HT-29 (cell line): Measurements from ENCODE around the gene DIS3L2. TPM values are rescaled to one million over a fixed set of nuclear protein-coding genes. Genes with fewer than 3 reads are reported as not detected.
"Not testable (repeated sequence)": the region's sequence is repeated elsewhere in the genome, so short reads cannot be mapped to it uniquely, and the experiment has no call there.

ENCODE experiments used
- DNase-seq: peaks from one replicate; pipeline ENCODE4 v3.0.0-alpha.2; 2015; ENCODE audit warnings: low spot score
- small RNA-seq: library from RNA; depleted of rRNA; stranded (forward); fragments of <200 nt; gene quantifications from one replicate; pipeline ENCODE3, GENCODE V24; 2014
- total RNA-seq: library from RNA; depleted of rRNA; stranded (reverse); fragments of >200 nt; shearing (Covaris generic); gene quantifications from 2 replicates; pipeline ENCODE4 v1.2.3, GENCODE V29; 2014; rRNA removed

DIS3L2 gene
- total RNA-seq, 1 experiment from 2014 or later = 29.4 TPM

DNA sequence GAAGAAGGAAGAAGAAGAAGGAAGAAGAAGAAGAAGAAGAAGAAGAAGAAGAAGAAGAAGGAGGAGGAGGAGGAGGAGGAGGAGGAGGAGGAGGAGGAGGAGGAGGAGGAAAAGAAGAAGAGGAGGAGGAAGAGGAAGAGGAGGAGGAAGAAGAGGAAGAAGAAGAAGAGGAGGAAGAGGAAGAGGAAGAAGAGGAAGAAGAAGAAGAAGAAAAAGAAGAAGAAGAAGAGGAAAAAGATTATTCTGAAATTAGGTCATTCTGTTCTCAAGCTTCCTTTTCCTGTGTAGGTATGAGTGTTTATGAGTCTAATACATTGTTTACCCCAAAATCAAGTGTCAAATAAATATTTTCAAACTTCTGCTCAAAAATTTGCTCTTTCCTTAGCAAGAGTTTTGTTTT lies 423.5 kb downstream of the DIS3L2 start:
- not testable (repeated sequence) for DNase-seq

GRCh38 chr2:232385660-232386489 lies 424.4 kb downstream of the DIS3L2 start:
- peak; percentile 90 for DNase-seq

DNA sequence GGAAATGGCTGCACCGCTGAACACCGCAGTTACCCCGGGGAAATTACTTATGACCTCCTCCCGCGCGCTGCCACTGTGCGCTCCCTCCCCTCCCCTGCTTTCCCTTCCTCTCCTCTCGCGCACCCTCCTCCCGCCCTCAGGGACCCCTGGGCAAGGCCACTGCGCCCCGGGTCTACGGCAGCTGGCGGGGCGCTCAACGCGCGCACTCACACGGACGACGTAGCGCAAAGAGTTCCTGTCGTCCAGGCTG lies 424.9 kb downstream of the DIS3L2 start:
- no peak for DNase-seq

Small RNA genes lying within 50 kb of the gene (small RNA-seq; reads per million reads assigned to genes)
- gene AC068134.3 (not detected), gene AC068134.4 (not detected), gene MIR562 (not detected)

Other genes starting within 250 kb of the DIS3L2 start
- 8.2 and 10.6 TPM in 2 replicates for gene PDE6D, start 180.4 kb upstream of the DIS3L2 start, total RNA-seq
- gene COPS7B, start 175.3 kb upstream of the DIS3L2 start, total RNA-seq = 35.4 and 40.3 TPM in 2 replicates
- not detected in 2 replicates for gene NPPC, start 35.3 kb upstream of the DIS3L2 start, total RNA-seq